IMR-90 (cell line): ENCODE measurements around the gene LOXL3. TPM values are rescaled to one million over a fixed set of nuclear protein-coding genes. Genes with fewer than 3 reads are reported as not detected.

Experiments used
- ATAC-seq: fragments of 200-7000 bp; cut with Tn5 transposase; 2 replicates; pipeline ENCODE4 v1.9.1; 2020; ENCODE audit warnings: low read depth, mild to moderate bottlenecking, moderate library complexity
- BruUV-seq: library from RNA; stranded (reverse); fragments of 400-500 nt; replicated peaks from 2 replicates; lab custom pipeline; 2021; lab: Mats Ljungman, UMichigan
- CTCF ChIA-PET: fragments of 300-600 bp; formaldehyde crosslinking; extraction: SDS; loops from one replicate; lab custom pipeline; 2021; ENCODE audit warnings: antibody characterized with exemption; lab: Yijun Ruan, JAX
- POLR2A ChIA-PET: fragments of 300-600 bp; sonication (Branson Sonifier 250); formaldehyde crosslinking; loops from one replicate; lab custom pipeline; 2022; ENCODE audit warnings: antibody characterized with exemption; ENCODE audit not compliant: unreplicated experiment; lab: Charles Lee
- DNase-seq: peaks from one replicate; pipeline ENCODE4 v3.0.0; 2013
- H2AFZ ChIP-seq: replicated peaks from 2 replicates; pipeline ENCODE3; 2013; ENCODE audit warnings: low read length, mild to moderate bottlenecking; ENCODE audit not compliant: poor library complexity
- H2AK5ac ChIP-seq: 2 replicates; pipeline ENCODE4 v1.6.1; 2013; ENCODE audit warnings: low read depth, low read length, inconsistent platforms
- H2AK9ac ChIP-seq: replicated peaks from 2 replicates; pipeline ENCODE3; 2013; ENCODE audit warnings: mild to moderate bottlenecking, low read depth, low read length, moderate library complexity; ENCODE audit not compliant: poor library complexity
- H2BK120ac ChIP-seq: 2 replicates; pipeline ENCODE4 v1.6.1; 2013; ENCODE audit warnings: low read depth, low read length, inconsistent platforms
- H2BK15ac ChIP-seq: 3 replicates; pipeline ENCODE4 v1.6.1; 2013; ENCODE audit warnings: low read depth, low read length, inconsistent platforms
- H2BK20ac ChIP-seq: 2 replicates; pipeline ENCODE4 v1.6.1; 2013; ENCODE audit warnings: low read depth, mild to moderate bottlenecking, inconsistent platforms, low read length, moderate library complexity
- H2BK5ac ChIP-seq: 2 replicates; pipeline ENCODE4 v1.6.1; 2013; ENCODE audit warnings: mild to moderate bottlenecking, low read depth, low read length, inconsistent platforms; ENCODE audit not compliant: poor library complexity, severe bottlenecking
- H3K14ac ChIP-seq: replicated peaks from 2 replicates; pipeline ENCODE4 v1.6.1; 2013; ENCODE audit warnings: low read depth, low read length, inconsistent platforms
- H3K18ac ChIP-seq: 2 replicates; pipeline ENCODE4 v1.6.1; 2013; ENCODE audit warnings: low read depth, low read length, control low read depth
- H3K23ac ChIP-seq: 2 replicates; pipeline ENCODE4 v1.6.1; 2013; ENCODE audit warnings: low read depth, low read length, inconsistent platforms
- H3K27ac ChIP-seq: 2 replicates; pipeline ENCODE4 v1.5.1; 2013; ENCODE audit warnings: mild to moderate bottlenecking, control low read depth, low read length; ENCODE audit not compliant: insufficient read depth
- H3K27me3 ChIP-seq: 2 replicates; pipeline ENCODE4 v1.6.1; 2013; ENCODE audit warnings: low read length; ENCODE audit not compliant: control insufficient read depth, insufficient read depth
- H3K36me3 ChIP-seq: 2 replicates; pipeline ENCODE4 v1.6.1; 2013; ENCODE audit warnings: low read length, mixed read lengths; ENCODE audit not compliant: control insufficient read depth, insufficient read depth
- H3K4ac ChIP-seq: 2 replicates; pipeline ENCODE4 v1.6.1; 2013; ENCODE audit warnings: low read depth, low read length, inconsistent platforms
- H3K4me1 ChIP-seq: 2 replicates; pipeline ENCODE4 v1.6.1; 2013; ENCODE audit warnings: low read length, mixed read lengths; ENCODE audit not compliant: control insufficient read depth, insufficient read depth
- H3K4me2 ChIP-seq: 2 replicates; pipeline ENCODE4 v1.6.1; 2013; ENCODE audit warnings: low read depth, mild to moderate bottlenecking, control low read depth, low read length, moderate library complexity
- H3K4me3 ChIP-seq: 2 replicates; pipeline ENCODE4 v1.5.1; 2013; ENCODE audit warnings: low read depth, mild to moderate bottlenecking, control low read depth, low read length, moderate library complexity; ENCODE audit not compliant: insufficient read depth
- H3K56ac ChIP-seq: 2 replicates; pipeline ENCODE4 v1.6.1; 2013; ENCODE audit warnings: low read length, inconsistent platforms; ENCODE audit not compliant: insufficient read depth; ENCODE audit errors: extremely low read depth
- H3K79me1 ChIP-seq, 2 experiments: 2 replicates each; pipeline ENCODE4 v1.6.1; 2013; ENCODE audit warnings: low read length in 2 of 2, inconsistent platforms in 1 of 2, low read depth in 1 of 2
- H3K9ac ChIP-seq: 2 replicates; pipeline ENCODE4 v1.6.1; 2013; ENCODE audit warnings: low read depth, low read length, control low read depth
- H3K9me1 ChIP-seq: 2 replicates; pipeline ENCODE4 v1.6.1; 2013; ENCODE audit warnings: low read length, inconsistent platforms; ENCODE audit not compliant: insufficient read depth
- H3K9me3 ChIP-seq: 2 replicates; pipeline ENCODE4 v1.6.1; 2013; ENCODE audit warnings: low read length; ENCODE audit not compliant: control insufficient read depth, insufficient read depth
- H4K20me1 ChIP-seq: 2 replicates; pipeline ENCODE4 v1.6.1; 2013; ENCODE audit warnings: low read length, inconsistent platforms; ENCODE audit not compliant: insufficient read depth
- H4K5ac ChIP-seq: 2 replicates; pipeline ENCODE4 v1.6.1; 2013; ENCODE audit warnings: mild to moderate bottlenecking, low read depth, low read length, control low read depth
- H4K8ac ChIP-seq, 2 experiments: 2 replicates each; pipeline ENCODE4 v1.6.1; 2013; ENCODE audit warnings: low read depth in 2 of 2, low read length in 2 of 2, control low read depth in 1 of 2, inconsistent platforms in 1 of 2
- H4K91ac ChIP-seq: 2 replicates; pipeline ENCODE4 v1.6.1; 2013; ENCODE audit warnings: low read depth, low read length, inconsistent platforms; ENCODE audit not compliant: insufficient read depth
- BHLHE40 ChIP-seq: fragments of 150-350 bp; IDR thresholded peaks from 2 replicates; pipeline ENCODE4 v1.6.1; 2016; ENCODE audit warnings: mild to moderate bottlenecking, low read depth, low read length
- CHD1 ChIP-seq: IDR thresholded peaks from 2 replicates; pipeline ENCODE4 v1.6.1; 2012; ENCODE audit warnings: low read depth, low read length, improper control_type of control experiment
- FOS ChIP-seq: fragments of 150-350 bp; IDR thresholded peaks from 2 replicates; pipeline ENCODE4 v1.6.1; 2016; ENCODE audit warnings: low read depth, low read length
- MAFK ChIP-seq: IDR thresholded peaks from 2 replicates; pipeline ENCODE4 v1.6.1; 2012; ENCODE audit warnings: low read depth, low read length, improper control_type of control experiment
- MXI1 ChIP-seq: IDR thresholded peaks from 2 replicates; pipeline ENCODE4 v1.6.1; 2012; ENCODE audit warnings: low read depth, mild to moderate bottlenecking, low read length, moderate library complexity, borderline replicate concordance
- NFE2L2 ChIP-seq: fragments of 150-350 bp; IDR thresholded peaks from 2 replicates; pipeline ENCODE4 v1.6.1; 2016; ENCODE audit warnings: low read depth, mild to moderate bottlenecking, low read length
- POLR2A ChIP-seq: IDR thresholded peaks from 2 replicates; pipeline ENCODE4 v1.6.1; 2012; ENCODE audit warnings: mild to moderate bottlenecking, low read depth, low read length
- RAD21 ChIP-seq: IDR thresholded peaks from 2 replicates; pipeline ENCODE4 v1.6.1; 2012; ENCODE audit warnings: low read length, improper control_type of control experiment
- RCOR1 ChIP-seq: IDR thresholded peaks from 2 replicates; pipeline ENCODE4 v1.6.1; 2012; ENCODE audit warnings: mild to moderate bottlenecking, low read length, improper control_type of control experiment; ENCODE audit not compliant: insufficient replicate concordance
- RFX5 ChIP-seq: IDR thresholded peaks from 2 replicates; pipeline ENCODE4 v1.8.0; 2012; ENCODE audit warnings: low read depth, mild to moderate bottlenecking, low read length, moderate library complexity
- WGBS, 2 experiments: methylation state at CpG; one replicate each; pipeline versions ENCODE4 v1.1.5 to v1.1.7; 2013; ENCODE audit warnings: missing lambda C conversion rate in 2 of 2; ENCODE audit not compliant: insufficient read length in 1 of 2; ENCODE audit errors: extremely low coverage in 2 of 2; 5-methylcytosine and 5-hydroxymethylcytosine counted together
- dilution Hi-C: fragments of 300-500 bp; cut with HindIII; formaldehyde crosslinking; loops from one replicate; pipeline ENCODE4 v1.14.3; 2018; ENCODE audit warnings: low sequenced_read_pairs; ENCODE audit not compliant: unreplicated experiment
- in situ Hi-C: fragments of 300-500 bp; cut with MboI; formaldehyde crosslinking; loops from 3 replicates; pipeline ENCODE4 v1.14.3; 2019; ENCODE audit warnings: low sequenced_read_pairs, inconsistent platforms, mixed read lengths
- intact Hi-C: fragments of 100-400 bp; cut with micrococcal nuclease; formaldehyde crosslinking; loops from 2 replicates; pipeline ENCODE4 v1.10.0; 2022
- polyA plus RNA-seq, 3 experiments: library from polyadenylated mRNA; depleted of rRNA; stranded (reverse); fragments of >200 nt; gene quantifications; 2 replicates each; pipeline ENCODE4 v1.2.3, GENCODE V29; 2012; ENCODE audit warnings: low replicate concordance in 1 of 3
- total RNA-seq: library from RNA; depleted of rRNA; stranded (reverse); fragments of >200 nt; gene quantifications from 2 replicates; pipeline ENCODE4 v1.2.3, GENCODE V29; 2012
- TF ChIP-seq, protein P1 (sequence below): fragments of 150-350 bp; IDR thresholded peaks from 2 replicates; pipeline ENCODE4 v1.6.1; 2017; ENCODE audit warnings: mild to moderate bottlenecking, antibody characterized with exemption, low read length, low read depth
- TF ChIP-seq, protein P2 (sequence below): fragments of 150-350 bp; IDR thresholded peaks from 2 replicates; pipeline ENCODE4 v1.6.1; 2016; ENCODE audit warnings: low read depth, mild to moderate bottlenecking, low read length, moderate library complexity, borderline replicate concordance
- TF ChIP-seq, protein P3 (sequence below): conservative IDR thresholded peaks from 2 replicates; pipeline ENCODE4 v1.5.1; 2012; ENCODE audit warnings: mild to moderate bottlenecking, low read depth, low read length, improper control_type of control experiment

The LOXL3 gene
- total and polyA plus RNA-seq, 2 of the 4 experiments (the other 2 are of a cell fraction), result 17.9 to 23.4 TPM

DNA sequence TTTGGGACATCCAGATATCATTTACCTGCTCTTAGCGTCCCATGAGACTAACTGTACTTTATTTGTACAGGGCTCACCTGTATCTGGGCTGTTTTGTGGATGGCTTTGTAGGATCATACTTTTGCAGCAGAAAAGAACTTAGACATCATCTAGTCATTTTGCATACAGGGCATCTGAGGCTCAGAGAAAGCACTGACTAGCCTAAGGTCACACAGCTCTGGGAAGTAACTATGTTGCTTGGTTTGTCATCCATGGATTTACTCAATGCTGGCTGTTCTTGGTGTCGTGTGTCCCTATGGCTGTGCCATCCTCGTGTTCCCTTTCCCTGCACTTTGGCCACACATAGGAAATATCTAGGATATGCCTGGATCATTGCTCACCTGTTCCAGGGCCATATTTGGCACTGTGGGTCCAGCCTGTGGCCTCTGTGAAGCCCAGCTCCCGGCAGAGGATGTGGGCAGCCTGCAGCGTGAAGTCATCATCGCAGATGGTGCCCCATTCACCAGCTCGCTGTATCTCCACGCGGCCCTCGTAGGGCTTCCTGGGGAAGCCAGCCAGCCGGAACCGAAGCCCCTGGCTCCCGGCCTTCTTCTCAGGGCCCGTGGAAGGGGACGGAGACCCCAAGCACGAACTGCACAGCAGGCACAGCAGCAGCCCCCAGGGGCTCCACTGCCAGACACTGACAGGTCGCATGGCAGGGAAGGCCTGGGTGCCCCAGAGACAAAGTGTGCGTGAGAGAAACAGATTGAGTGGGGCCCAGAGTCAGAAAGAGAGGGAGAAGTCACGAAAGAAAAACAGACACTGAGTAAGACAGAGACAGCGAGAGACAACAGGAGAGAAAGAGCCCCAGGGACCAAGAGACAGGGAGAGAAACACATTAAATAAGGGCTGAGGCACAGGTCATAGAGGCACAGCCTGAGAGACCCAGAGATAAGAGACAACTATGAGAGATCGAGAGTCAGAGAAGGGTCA is 1.5 kb downstream of the LOXL3 start:
- peak overlapping the region; percentile 98 for H3K14ac ChIP-seq
- H3K4ac ChIP-seq, result peak overlapping the region; percentile 98
- in situ Hi-C loops, result no loop called here
- peaks cover 16% of the 10 kb centered on the region; the same call in 1 of the 2 replicates for H3K9me1 ChIP-seq
- peaks cover 20 to 75% of the 10 kb centered on the region in 2 experiments for H3K79me1 ChIP-seq
- H4K20me1 ChIP-seq, result no peaks in the 10 kb centered on the region; the same call in 1 of the 2 replicates
- H3K36me3 ChIP-seq, result peaks cover 25% of the 10 kb centered on the region
- H4K91ac ChIP-seq, result peak overlapping the region; percentile 98
- DNase-seq (no peak), ATAC-seq (no peak)
- intact Hi-C loops, result no loop called here
- H2BK120ac ChIP-seq, result peak overlapping the region; percentile 84
- peak overlapping the region; percentile 90 for H3K9ac ChIP-seq
- H2AFZ ChIP-seq, result peak overlapping the region; percentile 98
- peak overlapping the region; percentile 94 for H3K23ac ChIP-seq
- peak overlapping the region; percentile 87 for H2BK5ac ChIP-seq
- H4K8ac ChIP-seq, result peak overlapping the region in 1 of 2 experiments; percentile 94; a peak in 2 of 4 replicates
- H3K27me3 ChIP-seq, result no peaks in the 10 kb centered on the region
- H3K4me3 ChIP-seq, result peak overlapping the region; percentile 78; the same call in 1 of the 2 replicates
- CTCF ChIA-PET, result no interaction called here
- H2BK20ac ChIP-seq, result peak overlapping the region; percentile 32; the same call in 1 of the 2 replicates
- H2BK15ac ChIP-seq, result peak overlapping the region; percentile 3; the same call in 1 of the 3 replicates
- peak overlapping the region; percentile 91 for H3K27ac ChIP-seq
- peak overlapping the region; percentile 77; the same call in 1 of the 2 replicates for H3K18ac ChIP-seq
- BruUV-seq, result no TSS peak
- dilution Hi-C loops, result no loop called here
- POLR2A ChIA-PET, result interaction anchor here (1.5 kb wide), 1 partner anchor 15 kb away, joined by 3 read pairs; no protein-coding TSS in a partner anchor
- peak overlapping the region; percentile 97 for H2AK9ac ChIP-seq
- H3K4me1 ChIP-seq, result peaks cover 24% of the 10 kb centered on the region
- no peaks in the 10 kb centered on the region for H3K9me3 ChIP-seq
- peak overlapping the region; percentile 87 for H3K4me2 ChIP-seq
- H3K56ac ChIP-seq, result peak overlapping the region; percentile 36
- peak overlapping the region; percentile 97; the same call in 1 of the 2 replicates for H4K5ac ChIP-seq
- whole genome bisulfite sequencing, 2 experiments, result 79% methylated on average over 13 of the region's 21 CpGs; no CpG with 5 or more reads in 1 of the 2 experiments
- H2AK5ac ChIP-seq, result peak overlapping the region; percentile 90
- TF ChIP-seq, protein P1, sequence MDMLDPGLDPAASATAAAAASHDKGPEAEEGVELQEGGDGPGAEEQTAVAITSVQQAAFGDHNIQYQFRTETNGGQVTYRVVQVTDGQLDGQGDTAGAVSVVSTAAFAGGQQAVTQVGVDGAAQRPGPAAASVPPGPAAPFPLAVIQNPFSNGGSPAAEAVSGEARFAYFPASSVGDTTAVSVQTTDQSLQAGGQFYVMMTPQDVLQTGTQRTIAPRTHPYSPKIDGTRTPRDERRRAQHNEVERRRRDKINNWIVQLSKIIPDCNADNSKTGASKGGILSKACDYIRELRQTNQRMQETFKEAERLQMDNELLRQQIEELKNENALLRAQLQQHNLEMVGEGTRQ, result no peak
- TF ChIP-seq FOS (no peak), NFE2L2 (no peak), RAD21 (no peak), MXI1 (no peak), RFX5 (no peak), BHLHE40 (no peak), POLR2A (no peak), RCOR1 (no peak), CHD1 (no peak), MAFK (no peak)
- TF ChIP-seq, protein P2, sequence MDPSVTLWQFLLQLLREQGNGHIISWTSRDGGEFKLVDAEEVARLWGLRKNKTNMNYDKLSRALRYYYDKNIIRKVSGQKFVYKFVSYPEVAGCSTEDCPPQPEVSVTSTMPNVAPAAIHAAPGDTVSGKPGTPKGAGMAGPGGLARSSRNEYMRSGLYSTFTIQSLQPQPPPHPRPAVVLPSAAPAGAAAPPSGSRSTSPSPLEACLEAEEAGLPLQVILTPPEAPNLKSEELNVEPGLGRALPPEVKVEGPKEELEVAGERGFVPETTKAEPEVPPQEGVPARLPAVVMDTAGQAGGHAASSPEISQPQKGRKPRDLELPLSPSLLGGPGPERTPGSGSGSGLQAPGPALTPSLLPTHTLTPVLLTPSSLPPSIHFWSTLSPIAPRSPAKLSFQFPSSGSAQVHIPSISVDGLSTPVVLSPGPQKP, result no peak
- TF ChIP-seq, protein P3, sequence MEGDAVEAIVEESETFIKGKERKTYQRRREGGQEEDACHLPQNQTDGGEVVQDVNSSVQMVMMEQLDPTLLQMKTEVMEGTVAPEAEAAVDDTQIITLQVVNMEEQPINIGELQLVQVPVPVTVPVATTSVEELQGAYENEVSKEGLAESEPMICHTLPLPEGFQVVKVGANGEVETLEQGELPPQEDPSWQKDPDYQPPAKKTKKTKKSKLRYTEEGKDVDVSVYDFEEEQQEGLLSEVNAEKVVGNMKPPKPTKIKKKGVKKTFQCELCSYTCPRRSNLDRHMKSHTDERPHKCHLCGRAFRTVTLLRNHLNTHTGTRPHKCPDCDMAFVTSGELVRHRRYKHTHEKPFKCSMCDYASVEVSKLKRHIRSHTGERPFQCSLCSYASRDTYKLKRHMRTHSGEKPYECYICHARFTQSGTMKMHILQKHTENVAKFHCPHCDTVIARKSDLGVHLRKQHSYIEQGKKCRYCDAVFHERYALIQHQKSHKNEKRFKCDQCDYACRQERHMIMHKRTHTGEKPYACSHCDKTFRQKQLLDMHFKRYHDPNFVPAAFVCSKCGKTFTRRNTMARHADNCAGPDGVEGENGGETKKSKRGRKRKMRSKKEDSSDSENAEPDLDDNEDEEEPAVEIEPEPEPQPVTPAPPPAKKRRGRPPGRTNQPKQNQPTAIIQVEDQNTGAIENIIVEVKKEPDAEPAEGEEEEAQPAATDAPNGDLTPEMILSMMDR, result no peak
